Right ventricle myocardium superior (tissue), 1 donor: ENCODE measurements around the gene COG7. TPM values are rescaled to one million over a fixed set of nuclear protein-coding genes. Genes with fewer than 3 reads are reported as not detected.
"Not testable (repeated sequence)": the region's sequence is repeated elsewhere in the genome, so short reads cannot be mapped to it uniquely, and the experiment has no call there.

Source experiments
- ATAC-seq: fragments of 200-7000 bp; cut with Tn5 transposase; one replicate; pipeline ENCODE4 v1.9.1; 2020; ENCODE audit warnings: mild to moderate bottlenecking; ENCODE audit not compliant: poor library complexity
- DNase-seq: peaks from one replicate; pipeline ENCODE4 v3.0.0-alpha.2; 2020
- intact Hi-C: fragments of 100-400 bp; cut with DNase I; formaldehyde crosslinking; loops from one replicate; pipeline ENCODE4 v1.11.2; 2022
- total RNA-seq: library from RNA; stranded (reverse); fragmentation: NEBNext Ultra II Directional; extraction: Animal tissue kit (Norgen Biotek cat#: 25700); gene quantifications from one replicate; pipeline ENCODE4 v1.2.1, GENCODE V29; 2021
- donor health status: DM: no; HTN: yes; CAD: no; lungs with severe emphysema.

The COG7 gene
- total RNA-seq, 1 donor from 2014 or later = 11.5 TPM

DNA sequence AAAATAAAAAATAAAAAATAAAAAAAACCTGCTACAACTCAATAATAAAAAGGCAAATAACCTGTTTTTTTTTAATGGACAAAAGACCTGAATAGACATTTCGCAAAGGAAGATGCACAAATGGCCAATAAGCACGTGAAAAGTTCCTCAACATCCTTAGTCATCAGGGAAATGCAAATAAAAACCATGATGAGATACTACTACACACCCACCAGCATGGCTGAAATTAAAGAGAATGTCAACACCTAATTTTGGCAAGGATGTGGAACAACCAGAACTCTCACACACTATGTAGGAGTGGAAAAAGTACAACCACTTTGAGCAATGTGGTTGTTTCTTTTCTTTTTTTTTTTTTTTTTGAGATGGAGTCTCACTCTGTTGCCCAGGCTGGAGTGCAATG, 24.6 kb downstream of the COG7 start:
- DNase-seq = no peak
- ATAC-seq = no peak
- intact Hi-C loops = no loop called here

DNA sequence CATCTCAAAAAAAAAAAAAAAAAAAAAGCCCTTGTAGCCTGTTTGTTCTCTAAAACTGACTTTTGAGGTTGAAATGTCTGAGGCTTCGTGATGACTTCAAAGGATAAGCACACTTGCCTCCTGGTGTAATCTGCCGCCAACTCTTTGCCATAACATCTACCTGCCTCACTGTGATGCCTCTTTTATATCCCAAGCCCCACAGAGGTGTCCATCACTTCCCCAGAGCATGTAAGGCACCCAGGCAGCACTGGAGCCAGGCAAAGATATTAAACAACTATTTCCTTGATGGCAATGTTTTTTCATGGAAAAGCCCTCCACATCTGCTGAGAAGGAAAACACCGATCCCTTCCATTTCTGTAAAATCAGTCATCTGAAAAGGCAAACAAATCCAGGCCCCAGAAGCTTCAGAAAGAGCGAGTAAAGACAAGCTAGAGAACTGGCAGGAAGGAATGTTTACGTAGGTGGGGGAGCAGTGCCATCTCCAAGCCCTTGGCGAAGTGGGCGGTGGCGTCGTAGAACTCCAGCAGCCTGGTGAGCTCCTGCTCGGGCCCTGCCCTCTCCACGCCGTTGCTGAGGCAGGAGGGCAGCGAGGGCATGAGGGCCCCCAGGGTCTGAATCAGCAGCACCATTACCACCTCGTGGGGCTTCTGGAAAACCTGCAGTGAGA, 28.6 kb downstream of the COG7 start:
- DNase-seq (no peak), ATAC-seq (no peak)
- intact Hi-C loops = no loop called here

DNA sequence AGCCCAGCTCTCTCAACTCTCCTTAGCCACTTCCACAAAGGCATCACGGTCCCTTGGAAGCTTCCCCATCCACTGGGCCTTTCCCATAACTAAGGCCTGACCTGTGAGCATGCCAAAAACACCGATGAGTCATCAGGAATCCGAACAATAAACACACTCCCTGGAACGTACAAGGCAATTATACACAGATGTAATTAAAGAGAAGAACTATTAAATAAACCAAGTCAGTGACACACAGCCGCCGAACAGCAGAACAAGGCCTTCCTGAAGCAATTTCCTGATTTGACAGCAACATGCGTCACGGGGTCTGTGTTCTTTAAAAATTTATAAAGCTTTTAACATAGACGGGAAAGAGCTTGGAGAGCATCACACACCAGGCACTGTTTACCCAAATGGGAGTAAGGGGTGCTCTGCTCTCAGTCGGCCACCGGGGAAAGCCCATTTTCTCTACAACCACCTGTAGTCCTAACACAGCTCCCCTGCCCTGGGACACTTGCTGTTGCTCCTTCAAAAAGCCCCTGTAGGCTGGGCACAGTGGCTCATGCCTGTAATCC, 29.4 kb downstream of the COG7 start:
- DNase-seq (peak; percentile 62), ATAC-seq (peak; percentile 93)
- intact Hi-C loops = no loop called here

DNA sequence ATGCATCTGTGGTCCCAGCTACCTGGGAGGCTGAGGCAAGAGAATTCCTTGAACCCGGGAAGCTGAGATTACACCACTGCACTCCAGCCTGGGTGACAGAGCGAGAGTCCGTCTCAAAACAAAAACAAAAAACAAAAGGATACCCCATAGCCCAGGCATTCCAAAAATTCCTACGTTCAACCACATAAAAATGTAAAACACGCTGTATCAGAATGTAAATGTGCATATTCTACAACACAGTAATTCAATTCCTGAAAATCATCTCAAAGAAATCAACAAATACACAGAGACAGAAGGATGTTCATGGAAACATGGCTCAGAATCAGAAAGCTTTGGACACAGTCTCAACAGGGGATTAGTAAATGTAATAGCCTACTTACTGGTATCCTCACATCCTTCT, 33.0 kb downstream of the COG7 start:
- ATAC-seq (no peak), DNase-seq (no peak)
- intact Hi-C loops = no loop called here

DNA sequence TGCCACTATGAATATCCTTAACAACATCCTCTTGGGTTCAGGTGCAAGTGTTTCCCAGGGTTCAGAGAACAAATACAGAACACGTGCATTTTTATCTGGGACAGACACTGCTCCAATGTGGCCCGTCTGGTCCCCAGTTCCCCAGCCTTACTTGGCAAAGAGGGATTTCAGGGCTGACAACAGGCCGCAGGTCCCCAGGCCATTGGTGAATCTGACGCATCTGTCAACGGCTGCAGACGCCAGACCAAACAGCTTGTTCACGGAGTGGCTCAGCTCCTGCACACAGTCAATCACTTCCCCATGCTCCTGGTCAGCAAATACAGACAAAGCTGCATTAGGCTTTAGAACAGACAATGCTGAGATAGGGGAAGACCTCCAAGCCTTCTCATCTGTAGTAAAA, 36.2 kb downstream of the COG7 start:
- DNase-seq (no peak), ATAC-seq (no peak)
- intact Hi-C loops = no loop called here

DNA sequence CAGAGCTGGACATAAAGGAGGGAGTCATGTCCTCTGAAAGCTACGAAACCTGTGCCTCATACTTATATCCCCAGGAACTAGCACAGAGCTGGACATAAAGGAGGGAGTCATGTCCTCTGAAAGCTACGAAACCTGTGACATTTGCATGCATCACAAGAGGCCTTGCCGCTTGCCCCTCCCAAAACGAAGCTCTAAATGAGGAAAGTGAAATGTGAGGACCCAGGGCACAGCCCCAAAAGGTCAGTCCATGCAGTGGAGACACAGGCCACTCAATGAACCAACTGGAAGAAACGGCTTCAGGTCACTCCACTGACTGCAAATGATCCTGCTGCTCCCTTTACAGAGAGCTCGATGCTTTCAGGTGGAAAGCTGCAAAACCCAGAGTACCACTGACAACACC, 38.3 kb downstream of the COG7 start:
- DNase-seq (no peak), ATAC-seq (no peak)
- intact Hi-C loops = no loop called here

DNA sequence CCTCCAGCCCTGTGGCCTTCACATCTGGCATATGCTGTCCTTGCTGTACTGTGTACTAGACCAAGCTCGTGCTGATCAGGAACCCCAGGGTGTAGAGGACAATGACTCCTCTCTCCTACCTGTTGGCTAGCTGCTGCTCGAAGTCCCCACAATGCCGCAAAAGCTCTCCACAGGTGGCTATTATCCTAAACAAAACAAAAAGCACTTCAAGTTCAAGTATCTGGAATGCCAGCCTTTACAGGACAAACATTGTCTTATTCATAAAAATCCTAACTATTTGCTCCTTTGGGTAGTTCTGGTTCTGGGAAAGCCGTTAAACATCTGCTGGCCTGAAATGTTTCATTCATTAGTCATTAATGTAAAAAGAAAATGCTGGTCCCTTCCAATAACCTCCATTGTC, 42.8 kb downstream of the COG7 start:
- DNase-seq (no peak), ATAC-seq (no peak)
- intact Hi-C loops = no loop called here

DNA sequence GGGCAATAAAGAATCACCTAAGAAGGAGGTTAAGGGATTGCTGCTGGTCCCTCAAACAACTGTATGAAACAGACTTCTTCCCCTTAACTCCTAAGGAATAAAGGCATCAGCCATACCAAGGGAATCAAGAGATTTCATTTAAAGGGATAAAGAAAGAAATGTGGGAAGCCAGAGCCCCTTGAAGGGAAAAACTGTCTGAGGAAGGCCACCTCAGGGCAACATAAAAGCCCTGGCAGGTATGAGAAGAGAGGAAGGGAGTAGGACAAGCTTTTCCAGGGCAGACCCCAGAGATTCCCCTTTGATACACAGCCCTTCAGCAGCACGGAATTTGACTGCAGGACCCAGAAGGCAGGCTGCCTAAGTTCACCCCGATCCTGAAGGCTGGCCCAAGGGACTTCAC, 43.5 kb downstream of the COG7 start:
- intact Hi-C loops = no loop called here
- ATAC-seq (no peak), DNase-seq (no peak)

DNA sequence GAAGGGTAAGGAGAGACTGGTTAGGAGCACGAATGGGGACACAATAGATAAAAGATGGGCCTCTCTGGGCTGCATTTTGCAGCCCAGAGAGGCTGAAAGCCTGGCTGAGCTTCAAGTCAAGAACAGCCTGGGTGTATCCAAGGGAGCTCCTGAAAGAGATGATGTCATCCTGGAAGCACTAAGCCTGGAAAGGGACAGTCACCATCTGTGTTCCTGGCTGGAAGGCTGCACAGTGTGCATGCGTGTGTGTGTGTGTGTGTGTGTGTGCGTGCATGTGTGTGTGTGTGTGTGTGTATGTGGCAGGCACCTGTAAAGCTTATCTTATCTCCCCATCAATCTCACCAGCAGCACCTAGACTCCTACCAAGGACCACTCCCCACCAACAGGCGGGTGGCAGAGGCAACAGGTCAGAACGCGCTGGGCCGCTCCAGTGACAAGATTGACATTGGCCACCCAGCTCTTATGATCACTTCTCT, 44.1 kb downstream of the COG7 start:
- intact Hi-C loops = no loop called here
- ATAC-seq (peak; percentile 97), DNase-seq (peak; percentile 64)

DNA sequence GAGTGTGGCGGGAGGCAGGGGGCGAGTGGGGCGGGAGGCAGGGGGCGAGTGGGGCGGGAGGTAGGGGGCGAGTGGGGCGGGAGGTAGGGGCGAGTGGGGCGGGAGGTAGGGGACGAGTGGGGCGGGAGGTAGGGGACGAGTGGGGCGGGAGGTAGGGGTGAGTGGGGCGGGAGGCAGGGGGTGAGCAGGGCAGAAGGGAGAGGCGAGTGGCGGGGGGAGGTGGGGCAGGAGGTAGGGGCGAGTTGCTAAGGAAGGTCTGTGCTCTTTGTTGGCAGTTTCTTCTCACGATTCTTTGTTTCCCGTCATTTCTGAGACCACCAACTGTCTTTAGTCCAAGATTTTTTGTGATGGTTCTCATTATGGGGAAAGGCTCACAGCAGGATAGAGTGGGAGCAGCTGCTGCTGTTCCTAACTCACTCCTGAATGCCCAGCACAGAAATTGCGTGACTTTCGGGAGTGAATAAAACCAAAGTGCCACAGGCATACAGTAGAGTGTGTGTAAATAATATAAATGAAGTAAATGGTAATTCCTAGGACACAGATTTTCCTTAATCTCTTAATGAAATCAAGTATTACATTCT, 44.7 kb downstream of the COG7 start:
- ATAC-seq (peak; percentile 19), DNase-seq (no peak)
- intact Hi-C loops = no loop called here

DNA sequence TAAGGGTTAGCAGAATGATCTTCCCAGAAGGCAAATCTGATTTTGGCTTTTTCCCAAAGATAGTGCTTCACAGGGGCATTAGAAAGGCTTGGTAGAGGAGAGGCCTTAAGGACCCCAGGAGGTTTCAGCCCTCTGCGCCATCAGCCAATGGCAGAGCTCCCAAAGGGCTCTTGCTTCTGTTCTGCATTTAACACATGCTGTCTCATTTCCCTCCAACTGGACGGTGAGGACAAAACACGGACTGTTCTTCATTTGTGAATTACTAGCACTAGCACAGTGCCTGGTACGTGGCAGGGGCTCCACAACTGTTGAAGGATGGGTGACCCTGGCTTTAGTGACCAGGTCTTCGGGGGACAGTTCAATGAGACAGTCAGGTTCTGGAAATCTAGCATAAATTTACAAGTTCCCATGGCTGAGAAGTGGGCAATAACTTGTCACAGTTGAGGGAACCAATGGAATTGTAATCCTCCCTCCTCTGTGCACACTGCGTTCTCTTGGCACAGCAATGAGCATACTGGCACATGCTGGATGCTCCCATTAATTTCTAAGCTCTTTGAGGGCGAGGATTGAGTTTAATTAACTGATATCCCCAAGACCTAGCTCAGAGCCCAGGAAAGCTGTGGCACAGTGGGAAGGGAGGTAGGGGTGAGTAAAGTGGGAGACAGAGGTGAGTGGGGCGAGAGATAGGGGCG, 45.4 kb downstream of the COG7 start:
- DNase-seq (no peak), ATAC-seq (no peak)
- intact Hi-C loops = no loop called here

DNA sequence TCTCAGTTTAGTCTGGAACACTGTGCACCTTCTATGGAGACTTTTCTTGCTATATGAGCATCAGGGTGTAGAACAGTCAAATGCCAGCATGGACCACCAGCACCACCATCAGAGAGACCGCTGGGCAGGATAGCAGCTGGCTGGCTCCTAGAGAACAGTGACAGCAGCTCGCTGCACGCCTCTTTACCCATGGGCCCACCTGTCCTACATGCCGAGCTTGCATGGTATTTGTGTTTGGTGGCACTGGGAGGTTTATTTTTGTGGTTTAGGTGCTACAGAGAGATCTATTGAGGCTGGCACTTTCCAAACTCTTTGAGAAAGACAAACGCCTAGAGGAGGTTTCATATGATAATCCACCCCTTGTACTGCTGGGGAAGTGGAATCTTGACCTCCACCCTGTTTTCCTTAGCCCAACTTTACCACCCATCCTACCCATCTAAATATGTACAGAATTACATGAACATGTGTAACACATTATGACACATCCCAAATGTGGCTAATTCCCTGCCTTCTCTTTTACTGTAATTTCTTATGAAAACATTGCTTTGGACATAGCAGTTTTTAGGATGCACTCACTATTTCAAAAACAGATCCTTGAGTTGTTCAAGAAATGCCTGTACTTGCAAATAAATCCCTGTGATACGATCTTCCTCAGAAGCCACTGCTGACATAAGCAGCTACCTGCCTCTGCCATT, 46.3 kb downstream of the COG7 start:
- intact Hi-C loops = no loop called here
- DNase-seq = no peak
- no peak for ATAC-seq

DNA sequence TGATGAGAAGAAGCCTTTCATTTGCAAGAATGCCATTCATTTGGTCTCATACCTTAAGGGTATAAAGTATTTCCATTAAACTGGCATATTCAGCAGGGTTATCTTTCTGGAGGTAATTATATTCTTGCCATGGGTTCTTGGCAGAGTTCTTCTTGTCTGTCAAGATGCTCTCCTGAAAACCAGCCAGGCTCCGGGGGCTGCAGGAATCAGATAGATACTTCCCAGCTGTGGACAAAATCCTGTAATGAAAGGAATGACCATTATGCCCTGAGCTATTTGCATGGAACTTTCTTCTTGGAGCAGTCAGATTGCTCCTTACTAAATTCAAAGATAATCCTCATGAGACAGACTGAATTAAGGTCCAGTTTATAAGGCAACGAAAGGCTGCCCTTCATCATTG, 47.0 kb downstream of the COG7 start:
- no peak for ATAC-seq
- intact Hi-C loops = no loop called here

DNA sequence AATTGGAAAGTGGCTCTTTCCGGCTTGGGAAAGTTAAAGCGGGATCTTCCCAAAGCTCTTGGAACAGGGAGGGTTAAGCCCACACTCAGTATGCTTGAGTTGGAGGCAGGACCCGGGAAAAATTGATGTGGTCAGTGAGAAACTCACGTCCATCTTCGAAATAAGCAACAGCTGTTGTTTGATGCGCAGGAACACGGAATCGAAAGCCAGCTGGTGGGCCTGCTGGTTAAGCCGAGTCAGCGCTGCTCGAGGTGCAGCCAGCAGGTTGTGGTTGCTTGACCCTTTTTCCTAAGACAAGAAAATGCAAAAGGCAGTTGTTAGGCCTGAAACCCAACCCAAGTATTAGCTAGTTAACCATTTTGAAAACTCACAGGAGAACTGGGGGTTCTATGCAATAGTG, 49.4 kb downstream of the COG7 start:
- no peak for ATAC-seq
- no peak for DNase-seq
- intact Hi-C loops = no loop called here

More for the DNA sequence above, 47.0 kb downstream of the COG7 start:
- no peak for DNase-seq

DNA sequence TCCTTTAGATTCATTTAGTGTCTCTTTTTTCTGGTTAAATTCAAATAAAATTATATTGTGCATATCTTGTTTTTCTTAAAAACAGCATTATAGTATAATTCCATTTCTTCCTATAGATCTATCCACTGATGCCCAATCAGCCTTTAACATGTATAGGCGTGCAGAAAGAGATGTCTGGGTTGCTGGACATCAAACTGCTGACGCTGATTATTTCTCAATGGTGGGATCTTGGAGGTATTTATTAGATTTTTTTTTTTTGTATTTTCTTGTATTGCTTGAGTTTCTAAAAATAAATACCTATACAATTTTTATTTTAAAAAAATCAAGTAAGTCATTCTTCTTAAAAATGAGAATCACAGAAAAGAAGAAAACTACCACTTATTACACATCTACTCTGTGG, 50.9 kb downstream of the COG7 start:
- ATAC-seq (no peak), DNase-seq (no peak)
- intact Hi-C loops = no loop called here

DNA sequence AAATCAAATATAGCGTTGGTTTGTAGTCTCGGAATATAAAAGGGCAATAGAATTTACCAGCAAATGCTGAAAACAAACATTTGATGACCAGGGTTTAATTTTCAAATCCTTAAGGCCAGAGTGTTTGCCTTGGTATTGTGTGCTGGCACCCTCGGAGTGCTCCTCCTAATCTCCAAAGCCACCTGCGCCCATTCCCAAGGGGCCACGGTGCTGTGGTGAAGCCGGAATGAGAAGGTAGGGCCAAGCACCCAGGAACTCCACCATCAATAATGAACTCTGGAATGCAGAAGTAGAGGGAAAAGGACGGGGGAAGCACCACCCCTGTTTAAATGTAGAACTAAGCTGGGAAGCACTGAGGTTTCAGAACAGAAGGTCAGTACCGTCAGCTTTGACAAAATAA, 51.9 kb downstream of the COG7 start:
- intact Hi-C loops = no loop called here
- no peak for ATAC-seq
- DNase-seq = no peak

DNA sequence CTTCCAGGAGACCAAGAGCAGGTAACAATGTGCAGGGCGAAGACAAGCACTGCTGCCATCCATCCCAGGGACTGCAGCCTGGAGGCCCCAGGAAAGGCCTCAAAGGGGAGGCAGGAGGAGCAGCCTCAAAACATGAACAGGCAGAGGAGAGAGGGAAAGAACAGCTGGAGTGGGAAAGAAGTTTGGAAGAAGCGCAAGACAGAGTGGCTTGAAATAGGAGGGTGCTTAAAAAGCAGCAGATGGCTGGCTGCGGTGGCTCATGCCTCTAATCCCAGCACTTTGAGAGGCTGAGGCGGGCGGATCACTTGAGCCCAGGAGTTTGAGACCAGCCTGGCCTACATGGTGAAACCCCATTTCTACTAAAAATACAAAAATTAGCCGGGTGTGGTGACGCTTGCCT, 52.5 kb downstream of the COG7 start:
- ATAC-seq, intact Hi-C loops, DNase-seq: not testable (repeated sequence)

DNA sequence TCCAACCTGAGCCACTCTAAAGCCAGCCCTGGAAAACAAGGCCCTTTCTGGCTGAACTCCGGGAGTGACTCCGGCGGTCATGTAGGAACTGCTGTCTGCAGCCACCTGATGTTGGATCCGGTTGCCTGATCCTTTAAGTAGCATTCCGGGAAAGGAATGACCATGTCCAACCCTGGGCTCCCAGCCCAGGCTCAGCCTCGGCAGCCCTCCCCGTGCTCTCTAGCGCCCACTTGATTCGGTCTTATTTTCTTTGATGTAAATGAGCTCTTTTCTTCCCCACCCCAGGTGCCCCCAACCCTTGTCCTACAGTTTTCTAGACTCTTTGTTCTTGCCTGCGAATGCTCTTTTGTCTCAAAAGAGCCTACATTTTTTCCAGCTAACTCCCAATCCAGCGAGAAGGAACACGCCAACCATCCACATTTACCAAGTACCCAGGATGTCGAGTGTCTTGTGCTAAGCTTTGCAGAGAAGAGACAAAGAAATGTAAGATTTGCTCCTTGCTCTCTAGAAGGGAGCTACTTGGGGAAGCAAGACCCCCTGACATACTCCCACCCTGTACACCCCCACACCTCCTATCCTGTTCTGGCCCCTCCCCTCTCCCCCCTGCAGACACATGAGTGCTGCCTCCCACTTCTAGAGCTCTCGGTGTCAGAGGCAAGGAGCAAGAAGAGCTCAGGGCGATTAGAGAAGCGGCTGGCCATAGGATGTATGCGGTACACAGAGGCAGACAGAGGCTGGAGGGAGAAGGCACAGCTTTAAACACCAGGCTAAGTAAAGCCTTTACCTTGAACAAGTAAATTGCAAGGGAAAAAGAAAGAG, 53.8 kb downstream of the COG7 start:
- ATAC-seq = peak; percentile 90
- intact Hi-C loops = loop anchor here (10.0 kb wide), 1 partner anchor 214 kb away; the partner anchor contains the start of gene SCNN1G
- peak; percentile 68 for DNase-seq
